Thyroid gland (tissue), 4 donors: ENCODE results near the gene ABCC1.

Experiments used
- POLR2A ChIP-seq, 2 donors: fragments of 450-650 bp; IDR thresholded peaks; one replicate each; pipeline ENCODE4 v1.6.1; 2017; ENCODE audit warnings: antibody characterized with exemption in 2 of 2, mild to moderate bottlenecking in 2 of 2, moderate library complexity in 1 of 2
- TF ChIP-seq, protein P1 (sequence below), 6 experiments: fragments of 200-600 bp in 3 of 6; fragments of 450-650 bp in 3 of 6; sonication (generic) in 3 of 6; IDR thresholded peaks; one replicate each; pipeline ENCODE4 v1.5.1; 2016 to 2019; ENCODE audit warnings: antibody characterized with exemption in 6 of 6, mild to moderate bottlenecking in 2 of 6, inconsistent platforms in 1 of 6, moderate library complexity in 1 of 6

DNA sequence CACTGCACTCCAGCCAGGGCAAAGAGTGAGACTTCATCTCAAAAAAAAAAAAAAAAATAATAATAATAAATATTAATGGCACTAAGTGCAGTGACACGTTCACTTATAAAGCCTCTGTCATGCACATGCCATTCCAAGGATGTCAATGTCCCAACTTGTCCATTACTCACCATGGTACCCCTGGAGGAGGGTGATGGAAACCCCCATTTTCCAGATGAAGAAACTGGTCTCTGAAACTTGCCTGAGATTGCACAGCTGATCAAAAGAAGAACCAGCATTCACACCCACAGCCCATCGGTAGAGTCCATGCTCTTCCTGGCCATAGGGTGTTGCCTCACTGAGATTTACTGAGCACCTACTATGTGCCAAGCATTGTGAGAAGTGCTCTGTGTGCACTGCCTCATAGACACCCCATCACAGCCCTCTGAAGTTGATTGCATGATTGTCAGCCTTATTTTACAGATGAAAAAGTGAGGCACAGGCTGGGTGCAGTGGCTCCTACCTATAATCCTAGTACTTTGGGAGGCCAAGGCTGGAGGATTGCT is 123.7 kb downstream of the ABCC1 start:
- TF ChIP-seq, protein P1, sequence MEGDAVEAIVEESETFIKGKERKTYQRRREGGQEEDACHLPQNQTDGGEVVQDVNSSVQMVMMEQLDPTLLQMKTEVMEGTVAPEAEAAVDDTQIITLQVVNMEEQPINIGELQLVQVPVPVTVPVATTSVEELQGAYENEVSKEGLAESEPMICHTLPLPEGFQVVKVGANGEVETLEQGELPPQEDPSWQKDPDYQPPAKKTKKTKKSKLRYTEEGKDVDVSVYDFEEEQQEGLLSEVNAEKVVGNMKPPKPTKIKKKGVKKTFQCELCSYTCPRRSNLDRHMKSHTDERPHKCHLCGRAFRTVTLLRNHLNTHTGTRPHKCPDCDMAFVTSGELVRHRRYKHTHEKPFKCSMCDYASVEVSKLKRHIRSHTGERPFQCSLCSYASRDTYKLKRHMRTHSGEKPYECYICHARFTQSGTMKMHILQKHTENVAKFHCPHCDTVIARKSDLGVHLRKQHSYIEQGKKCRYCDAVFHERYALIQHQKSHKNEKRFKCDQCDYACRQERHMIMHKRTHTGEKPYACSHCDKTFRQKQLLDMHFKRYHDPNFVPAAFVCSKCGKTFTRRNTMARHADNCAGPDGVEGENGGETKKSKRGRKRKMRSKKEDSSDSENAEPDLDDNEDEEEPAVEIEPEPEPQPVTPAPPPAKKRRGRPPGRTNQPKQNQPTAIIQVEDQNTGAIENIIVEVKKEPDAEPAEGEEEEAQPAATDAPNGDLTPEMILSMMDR (IDR thresholded peaks at IDR 0.05), result no peak
- TF ChIP-seq POLR2A (IDR thresholded peaks at IDR 0.05), result no peak
